Loucy (cell line): ENCODE results near the gene NR2C2.

Experiments used
- CTCF ChIP-seq: fragments of 200-600 bp; sonication (generic); conservative IDR thresholded peaks from 2 replicates; pipeline ENCODE4 v1.5.1; 2014; ENCODE audit warnings: mild to moderate bottlenecking, antibody characterized with exemption, low read length
- EZH2phosphoT487 ChIP-seq: fragments of 200-600 bp; IDR thresholded peaks from 2 replicates; pipeline ENCODE4 v1.6.1; 2018; ENCODE audit warnings: antibody characterized with exemption, mild to moderate bottlenecking, moderate library complexity, borderline replicate concordance

- TF ChIP-seq EZH2phosphoT487 (no peak), CTCF (no peak)
Observed at GRCh38 chr3:15060029-15060428, 112.6 kb downstream of the NR2C2 start.
